HEK293 (cell line): Measurements from ENCODE around the gene CACNG7.

Source experiments
- CTCF ChIA-PET: fragments of 350-600 bp; formaldehyde crosslinking; extraction: SDS; loops from one replicate; lab custom pipeline; 2021; ENCODE audit warnings: antibody characterized with exemption; lab: Yijun Ruan, JAX
- POLR2A ChIA-PET: fragments of 300-600 bp; formaldehyde crosslinking; extraction: SDS; loops from one replicate; lab custom pipeline; 2020; ENCODE audit warnings: antibody characterized with exemption, inconsistent platforms; lab: Yijun Ruan, JAX
- H3K27ac ChIP-seq: fragments of 200-500 bp; sonication (Bioruptor generic); 2 replicates; pipeline ENCODE4 v1.5.1; 2014; ENCODE audit warnings: low read depth, low read length, control low read depth, inconsistent platforms; ENCODE audit errors: extremely low read depth
- H3K36me3 ChIP-seq, 2 experiments: fragments of 200-500 bp in 1 of 2; sonication (Bioruptor generic) in 1 of 2; 1 replicate in 1 of 2; 2 replicates in 1 of 2; pipeline ENCODE4 v1.5.1; 2014 to 2017; ENCODE audit warnings: inconsistent platforms in 2 of 2, low read length in 2 of 2; ENCODE audit not compliant: control insufficient read depth in 2 of 2, insufficient read depth in 1 of 2
- H3K4me1 ChIP-seq: fragments of 200-500 bp; sonication (Bioruptor generic); 2 replicates; pipeline ENCODE4 v1.5.1; 2014; ENCODE audit warnings: mild to moderate bottlenecking, low read length, inconsistent platforms; ENCODE audit not compliant: control insufficient read depth, insufficient read depth
- H3K4me3 ChIP-seq: 2 replicates; pipeline ENCODE4 v1.5.1; 2011; ENCODE audit warnings: low read depth, mild to moderate bottlenecking, control low read depth, low read length, moderate library complexity
- H3K9me3 ChIP-seq: fragments of 200-500 bp; sonication (Bioruptor generic); 2 replicates; pipeline ENCODE4 v1.5.1; 2014; ENCODE audit warnings: low read depth, low read length, inconsistent platforms; ENCODE audit not compliant: control insufficient read depth, insufficient read depth
- GLIS2 ChIP-seq: fragments of 450-650 bp; formaldehyde crosslinking; IDR thresholded peaks from 2 replicates; pipeline ENCODE4 v1.5.1; 2016; ENCODE audit warnings: missing biosample characterization, missing genetic modification characterization
- KLF16 ChIP-seq: fragments of 450-650 bp; formaldehyde crosslinking; IDR thresholded peaks from 2 replicates; pipeline ENCODE4 v1.5.1; 2017; ENCODE audit warnings: missing biosample characterization, missing genetic modification characterization
- SALL2 ChIP-seq: fragments of 450-650 bp; formaldehyde crosslinking; IDR thresholded peaks from 2 replicates; pipeline ENCODE4 v1.5.0; 2017; ENCODE audit warnings: missing biosample characterization, mild to moderate bottlenecking, missing genetic modification characterization, borderline replicate concordance
- ZFP41 ChIP-seq: fragments of 450-650 bp; formaldehyde crosslinking; IDR thresholded peaks from 2 replicates; pipeline ENCODE4 v1.5.1; 2016; ENCODE audit warnings: missing biosample characterization, missing genetic modification characterization, borderline replicate concordance
- ZNF140 ChIP-seq: fragments of 450-650 bp; formaldehyde crosslinking; IDR thresholded peaks from 2 replicates; pipeline ENCODE4 v1.5.1; 2016; ENCODE audit warnings: missing biosample characterization, missing genetic modification characterization
- ZNF155 ChIP-seq: fragments of 450-650 bp; formaldehyde crosslinking; IDR thresholded peaks from 2 replicates; pipeline ENCODE4 v1.5.1; 2016; ENCODE audit warnings: missing biosample characterization, missing genetic modification characterization
- ZNF18 ChIP-seq: fragments of 450-650 bp; formaldehyde crosslinking; IDR thresholded peaks from 2 replicates; pipeline ENCODE4 v1.5.1; 2016; ENCODE audit warnings: missing biosample characterization, missing genetic modification characterization
- ZNF202 ChIP-seq: fragments of 450-650 bp; formaldehyde crosslinking; IDR thresholded peaks from 2 replicates; pipeline ENCODE4 v1.5.1; 2016; ENCODE audit warnings: missing biosample characterization, missing genetic modification characterization, borderline replicate concordance
- ZNF239 ChIP-seq: fragments of 450-650 bp; formaldehyde crosslinking; IDR thresholded peaks from 2 replicates; pipeline ENCODE4 v1.5.1; 2016; ENCODE audit warnings: missing biosample characterization, missing genetic modification characterization
- ZNF274 ChIP-seq, 2 experiments: fragments of 200-500 bp in 1 of 2; fragments of 450-650 bp in 1 of 2; sonication (Bioruptor generic) in 1 of 2; formaldehyde crosslinking in 1 of 2; IDR thresholded peaks; 2 replicates each; pipeline versions ENCODE4 v1.5.1 to v1.6.1; 2014 to 2016; ENCODE audit warnings: borderline replicate concordance in 1 of 2, inconsistent platforms in 1 of 2, low read length in 1 of 2, missing biosample characterization in 1 of 2, missing genetic modification characterization in 1 of 2
- ZNF335 ChIP-seq: fragments of 450-650 bp; formaldehyde crosslinking; conservative IDR thresholded peaks from 2 replicates; pipeline ENCODE4 v1.5.1; 2016; ENCODE audit warnings: missing biosample characterization, missing genetic modification characterization
- ZNF391 ChIP-seq: fragments of 450-650 bp; formaldehyde crosslinking; IDR thresholded peaks from 2 replicates; pipeline ENCODE4 v1.5.1; 2016; ENCODE audit warnings: low read depth, missing biosample characterization, missing genetic modification characterization, borderline replicate concordance
- ZNF398 ChIP-seq: fragments of 450-650 bp; formaldehyde crosslinking; IDR thresholded peaks from 2 replicates; pipeline ENCODE4 v1.5.1; 2017; ENCODE audit warnings: missing biosample characterization, missing genetic modification characterization
- ZNF514 ChIP-seq: fragments of 450-650 bp; formaldehyde crosslinking; IDR thresholded peaks from 2 replicates; pipeline ENCODE4 v1.5.1; 2016; ENCODE audit warnings: missing biosample characterization, missing genetic modification characterization
- ZNF600 ChIP-seq: fragments of 450-650 bp; formaldehyde crosslinking; IDR thresholded peaks from 2 replicates; pipeline ENCODE4 v1.5.1; 2016; ENCODE audit warnings: missing biosample characterization, missing genetic modification characterization
- ZNF654 ChIP-seq: fragments of 450-650 bp; formaldehyde crosslinking; IDR thresholded peaks from 2 replicates; pipeline ENCODE4 v1.5.1; 2016; ENCODE audit warnings: low read depth, missing biosample characterization, missing genetic modification characterization
- ZNF704 ChIP-seq: fragments of 450-650 bp; formaldehyde crosslinking; IDR thresholded peaks from 2 replicates; pipeline ENCODE4 v1.5.1; 2016; ENCODE audit warnings: missing biosample characterization, missing genetic modification characterization
- ZNF843 ChIP-seq: fragments of 450-650 bp; formaldehyde crosslinking; IDR thresholded peaks from 2 replicates; pipeline ENCODE4 v1.5.1; 2016; ENCODE audit warnings: missing biosample characterization, missing genetic modification characterization

CACNG7 gene

GRCh38 chr19:53909471-53910169, 542 bp downstream of the CACNG7 start:
- H3K9me3 ChIP-seq = no peaks in the 10 kb centered on the region
- no peaks in the 10 kb centered on the region for H3K36me3 ChIP-seq
- ChIA-PET CTCF (interaction anchor here (0.7 kb wide), 1 partner anchor 101 kb away, joined by 4 read pairs; no protein-coding TSS in a partner anchor), POLR2A (no interaction called here)
- H3K4me3 ChIP-seq = no peak overlapping the region
- H3K4me1 ChIP-seq = no peaks in the 10 kb centered on the region
- H3K27ac ChIP-seq = no peak overlapping the region
- TF ChIP-seq ZNF391 (tag by site-specific recombination) = no peak
- TF ChIP-seq ZNF155 (tag by site-specific recombination) = no peak
- TF ChIP-seq ZNF140 = no peak
- TF ChIP-seq ZNF704 (tag by site-specific recombination) = no peak
- TF ChIP-seq ZFP41 (tag by site-specific recombination) = no peak
- TF ChIP-seq ZNF514 (tag by site-specific recombination) = no peak
- TF ChIP-seq ZNF335 (tag by site-specific recombination) = no peak
- no peak for TF ChIP-seq SALL2 (tag by site-specific recombination)
- TF ChIP-seq ZNF843 (tag by site-specific recombination) = no peak
- no peak for TF ChIP-seq ZNF274 (IDR thresholded peaks at IDR 0.05; ENCODE audit: low read length)
- no peak for TF ChIP-seq ZNF274 (tag by site-specific recombination; IDR thresholded peaks at IDR 0.05; ENCODE audit: borderline replicate concordance)
- no peak for TF ChIP-seq GLIS2 (tag by site-specific recombination)
- TF ChIP-seq ZNF18 = no peak
- no peak for TF ChIP-seq ZNF398
- no peak for TF ChIP-seq ZNF600 (tag by site-specific recombination)
- TF ChIP-seq ZNF239 (tag by site-specific recombination) = no peak
- TF ChIP-seq ZNF202 = no peak
- no peak for TF ChIP-seq ZNF654 (tag by site-specific recombination)

- TF ChIP-seq KLF16 (tag by site-specific recombination) (no peak), ZNF398 (peak; percentile 76), ZNF335 (tag by site-specific recombination) (peak; percentile 55)
- Histone ChIP-seq H3K4me3 (no peak overlapping the region), H3K27ac (no peak overlapping the region), H3K36me3 (no peaks in the 10 kb centered on the region), H3K9me3 (no peaks in the 10 kb centered on the region), H3K4me1 (no peaks in the 10 kb centered on the region)
- POLR2A ChIA-PET = no interaction called here
- CTCF ChIA-PET = interaction anchor here (0.7 to 1.7 kb wide), 3 partner anchors 101 to 120 kb away, joined by 4 to 7 read pairs (median 5); no protein-coding TSS in a partner anchor
Measured at GRCh38 chr19:53910170-53910518, 1.1 kb downstream of the CACNG7 start.
